Peyer's patch (tissue), 4 donors: Measurements from ENCODE around the gene BRI3. TPM values are rescaled to one million over a fixed set of nuclear protein-coding genes. Genes with fewer than 3 reads are reported as not detected.

Experiments
- DNase-seq, 3 donors: peaks; one replicate each; pipeline ENCODE4 v3.0.0-alpha.2; 2017 to 2019
- H3K27ac ChIP-seq, 4 donors: fragments of 200-600 bp; sonication (generic); one replicate each; pipeline ENCODE4 v1.5.1; 2016 to 2019
- H3K27me3 ChIP-seq, 2 donors: fragments of 200-600 bp; sonication (generic); one replicate each; pipeline ENCODE4 v1.5.1; 2019
- H3K36me3 ChIP-seq, 3 donors: fragments of 200-600 bp; sonication (generic); one replicate each; pipeline ENCODE4 v1.5.1; 2016 to 2019
- H3K4me1 ChIP-seq, 4 donors: fragments of 200-600 bp; sonication (generic); one replicate each; pipeline ENCODE4 v1.5.1; 2016 to 2019
- H3K4me3 ChIP-seq, 4 donors: fragments of 200-600 bp; sonication (generic); 1 replicate in 3 of 4; 2 replicates in 1 of 4; pipeline ENCODE4 v1.5.1; 2016 to 2019; ENCODE audit warnings: mild to moderate bottlenecking in 1 of 4
- H3K9me3 ChIP-seq, 4 donors: fragments of 200-600 bp; sonication (generic); one replicate each; pipeline ENCODE4 v1.5.1; 2016 to 2019; ENCODE audit warnings: mild to moderate bottlenecking in 1 of 4
- POLR2A ChIP-seq, 2 donors: fragments of 450-650 bp; IDR thresholded peaks; one replicate each; pipeline ENCODE4 v1.5.1; 2017; ENCODE audit warnings: antibody characterized with exemption in 2 of 2, mild to moderate bottlenecking in 2 of 2, moderate library complexity in 2 of 2
- total RNA-seq, 4 donors: library from RNA; depleted of rRNA; stranded (reverse); fragments of >200 nt; gene quantifications; one replicate each; pipeline ENCODE4 v1.1.0, GENCODE V29; 2016
- TF ChIP-seq, protein P1 (sequence below), 6 experiments: fragments of 450-650 bp in 4 of 6; fragments of 200-600 bp in 2 of 6; sonication (generic) in 1 of 6; IDR thresholded peaks; one replicate each; pipeline ENCODE4 v1.5.1; 2017 to 2019; ENCODE audit warnings: antibody characterized with exemption in 6 of 6, mild to moderate bottlenecking in 3 of 6, moderate library complexity in 1 of 6

The BRI3 gene
- total RNA-seq, 4 donors from 2014 or later, result 21.5 to 91.2 (median 69.6) TPM

- no peak for DNase-seq
- H3K9me3 ChIP-seq, result no peaks in the 10 kb centered on the region
- H3K36me3 ChIP-seq, result peaks cover 0 to 12% (median 0%) of the 10 kb centered on the region in 3 donors
- peak overlapping the region in 2 of 4 donors; percentile 95 to 99 for H3K4me3 ChIP-seq
- TF ChIP-seq, protein P1, sequence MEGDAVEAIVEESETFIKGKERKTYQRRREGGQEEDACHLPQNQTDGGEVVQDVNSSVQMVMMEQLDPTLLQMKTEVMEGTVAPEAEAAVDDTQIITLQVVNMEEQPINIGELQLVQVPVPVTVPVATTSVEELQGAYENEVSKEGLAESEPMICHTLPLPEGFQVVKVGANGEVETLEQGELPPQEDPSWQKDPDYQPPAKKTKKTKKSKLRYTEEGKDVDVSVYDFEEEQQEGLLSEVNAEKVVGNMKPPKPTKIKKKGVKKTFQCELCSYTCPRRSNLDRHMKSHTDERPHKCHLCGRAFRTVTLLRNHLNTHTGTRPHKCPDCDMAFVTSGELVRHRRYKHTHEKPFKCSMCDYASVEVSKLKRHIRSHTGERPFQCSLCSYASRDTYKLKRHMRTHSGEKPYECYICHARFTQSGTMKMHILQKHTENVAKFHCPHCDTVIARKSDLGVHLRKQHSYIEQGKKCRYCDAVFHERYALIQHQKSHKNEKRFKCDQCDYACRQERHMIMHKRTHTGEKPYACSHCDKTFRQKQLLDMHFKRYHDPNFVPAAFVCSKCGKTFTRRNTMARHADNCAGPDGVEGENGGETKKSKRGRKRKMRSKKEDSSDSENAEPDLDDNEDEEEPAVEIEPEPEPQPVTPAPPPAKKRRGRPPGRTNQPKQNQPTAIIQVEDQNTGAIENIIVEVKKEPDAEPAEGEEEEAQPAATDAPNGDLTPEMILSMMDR (IDR thresholded peaks at IDR 0.05), result no peak
- TF ChIP-seq POLR2A (IDR thresholded peaks at IDR 0.05), result no peak
- H3K27ac ChIP-seq, result peak overlapping the region; percentile 26 to 99 (median 92)
- peaks cover 20 to 71% (median 29%) of the 10 kb centered on the region in 4 donors for H3K4me1 ChIP-seq
- no peaks in the 10 kb centered on the region for H3K27me3 ChIP-seq
Observed at GRCh38 chr7:98285157-98286092, 3.9 kb downstream of the BRI3 start.

DNA sequence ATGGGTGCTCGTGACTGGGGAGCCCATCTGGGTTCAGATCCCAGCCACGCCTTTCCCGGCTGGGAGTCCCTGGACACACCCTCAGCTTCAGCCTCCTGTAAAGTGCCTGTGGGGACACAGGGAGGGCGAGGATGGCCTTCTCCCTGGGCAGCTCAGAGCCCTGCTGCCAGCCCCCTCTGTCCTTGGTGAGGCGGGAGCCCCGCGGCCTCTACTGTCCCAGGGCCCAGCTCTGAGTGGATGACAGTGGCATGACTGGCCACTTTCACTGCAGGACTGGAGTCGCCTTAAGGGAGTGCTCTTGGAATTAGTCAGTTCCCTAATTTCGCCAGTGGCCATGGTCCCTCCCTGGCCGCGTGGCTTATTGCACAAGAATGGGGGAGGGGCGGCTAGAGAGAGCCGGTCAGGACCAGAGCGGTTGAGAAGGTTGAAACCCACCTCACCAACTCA lies 4.6 kb downstream of the BRI3 start:
- H3K27ac ChIP-seq, result peak overlapping the region; percentile 26 to 99 (median 92)
- DNase-seq, result peak in 2 of 3 donors; percentile 24 to 74
- H3K4me3 ChIP-seq, result peak overlapping the region in 2 of 4 donors; percentile 95 to 99
- H3K27me3 ChIP-seq, result no peaks in the 10 kb centered on the region
- H3K36me3 ChIP-seq, result peaks cover 0 to 19% (median 0%) of the 10 kb centered on the region in 3 donors
- no peak for TF ChIP-seq POLR2A (IDR thresholded peaks at IDR 0.05)
- peaks cover 20 to 67% (median 29%) of the 10 kb centered on the region in 4 donors for H3K4me1 ChIP-seq
- H3K9me3 ChIP-seq, result no peaks in the 10 kb centered on the region

DNA sequence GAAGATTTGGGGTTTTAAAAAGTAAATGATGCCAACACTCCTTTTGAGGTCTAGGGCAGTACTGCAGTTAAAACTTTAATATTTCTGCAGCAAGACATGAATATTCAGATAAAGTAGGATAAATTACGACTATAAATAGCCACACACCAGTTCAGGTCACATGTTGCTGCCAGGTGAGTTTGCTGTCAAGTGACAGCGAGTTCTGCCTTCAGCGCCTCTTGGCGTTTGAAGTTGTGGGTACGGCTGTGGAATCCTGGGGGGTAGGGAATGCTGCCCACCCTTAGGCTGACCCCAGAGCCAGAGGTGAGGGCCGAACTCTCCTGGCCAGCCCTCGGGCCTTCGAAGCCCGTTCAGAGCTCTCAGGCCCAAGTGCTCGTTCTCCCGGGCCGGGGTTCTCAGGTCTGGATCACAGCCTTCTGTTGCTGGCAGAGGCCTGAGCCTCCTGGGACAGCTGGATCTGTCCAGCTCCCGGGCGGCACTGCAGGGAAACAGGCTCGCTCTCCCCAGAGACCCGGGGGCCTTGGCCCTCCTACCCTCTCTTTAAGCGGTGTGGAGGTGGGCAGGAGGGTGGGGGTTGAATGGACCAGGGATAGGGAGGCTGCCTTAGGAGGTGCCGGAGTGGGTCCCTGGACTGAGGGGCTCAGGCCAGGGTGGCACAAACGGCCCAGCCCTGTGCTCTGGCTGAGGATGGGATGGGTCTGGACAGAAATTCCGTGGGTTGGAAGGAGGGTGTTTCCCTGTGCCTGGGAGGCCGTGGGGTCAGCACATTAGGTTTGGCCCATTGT lies 5.4 kb downstream of the BRI3 start:
- no peak overlapping the region for H3K4me3 ChIP-seq
- H3K27ac ChIP-seq, result peak overlapping the region in 2 of 4 donors; percentile 97 to 99
- no peaks in the 10 kb centered on the region for H3K9me3 ChIP-seq
- H3K27me3 ChIP-seq, result no peaks in the 10 kb centered on the region
- H3K36me3 ChIP-seq, result peaks cover 0 to 26% (median 0%) of the 10 kb centered on the region in 3 donors
- TF ChIP-seq POLR2A (IDR thresholded peaks at IDR 0.05), result no peak
- TF ChIP-seq, protein P1 (IDR thresholded peaks at IDR 0.05), result no peak
- peaks cover 20 to 67% (median 28%) of the 10 kb centered on the region in 4 donors for H3K4me1 ChIP-seq
- no peak for DNase-seq

DNA sequence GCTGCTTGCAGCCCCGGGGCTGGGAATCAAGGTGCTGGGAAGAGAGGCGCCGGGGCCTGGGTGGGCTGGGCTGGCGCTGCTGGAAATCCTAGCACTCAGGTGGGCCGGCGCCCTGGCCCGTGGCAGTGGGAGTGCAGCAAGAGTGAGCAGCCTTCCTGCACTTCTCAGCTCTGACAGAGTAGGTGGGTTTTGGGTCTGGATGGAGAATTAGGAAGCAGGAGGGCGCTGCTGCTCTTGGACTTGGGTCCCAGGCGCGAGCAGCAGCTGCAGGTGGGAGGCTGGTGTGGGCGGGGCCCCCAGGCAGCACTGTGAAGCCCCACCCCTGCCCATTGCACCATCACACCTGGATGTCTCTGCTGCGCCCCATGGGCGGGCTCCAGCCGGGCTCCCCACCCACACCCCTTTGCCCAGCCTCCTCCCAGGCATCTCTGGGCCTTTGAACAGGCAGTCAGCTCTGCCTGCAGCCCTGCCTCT lies 6.0 kb downstream of the BRI3 start:
- DNase-seq, result peak in 2 of 3 donors; percentile 87 to 90
- peak overlapping the region in 2 of 4 donors; percentile 3 to 99 for H3K27ac ChIP-seq
- H3K27me3 ChIP-seq, result no peaks in the 10 kb centered on the region
- no peak overlapping the region for H3K4me3 ChIP-seq
- H3K4me1 ChIP-seq, result peaks cover 20 to 65% (median 23%) of the 10 kb centered on the region in 4 donors
- no peak for TF ChIP-seq POLR2A (IDR thresholded peaks at IDR 0.05)
- TF ChIP-seq, protein P1 (IDR thresholded peaks at IDR 0.05), result no peak
- H3K36me3 ChIP-seq, result peaks cover 0 to 33% (median 0%) of the 10 kb centered on the region in 3 donors
- H3K9me3 ChIP-seq, result no peaks in the 10 kb centered on the region

GRCh38 chr7:98288064-98288823 lies 6.8 kb downstream of the BRI3 start:
- Histone ChIP-seq H3K4me3 (no peak overlapping the region), H3K4me1 (peaks cover 17 to 60% (median 20%) of the 10 kb centered on the region in 4 donors), H3K27me3 (no peaks in the 10 kb centered on the region), H3K9me3 (no peaks in the 10 kb centered on the region), H3K36me3 (peaks cover 0 to 40% (median 0%) of the 10 kb centered on the region in 3 donors), H3K27ac (peak overlapping the region in 2 of 4 donors; percentile 3 to 99)
- DNase-seq, result no peak
- TF ChIP-seq, protein P1 (IDR thresholded peaks at IDR 0.05), result no peak
- TF ChIP-seq POLR2A (IDR thresholded peaks at IDR 0.05), result no peak
